Smooth muscle cell (in vitro differentiated cells): ENCODE measurements around the gene RAD51B. TPM values are rescaled to one million over a fixed set of nuclear protein-coding genes. Genes with fewer than 3 reads are reported as not detected.
A peak's percentile ranks its signal among the peaks of the same experiment; 100 is the strongest.

Experiments
- DNase-seq: peaks from one replicate; lab custom pipeline; 2025; ENCODE audit not compliant: unreplicated experiment; lab: John Stamatoyannopoulos, UW
- H2AFZ ChIP-seq: fragments of 200-600 bp; sonication (generic); 2 replicates; pipeline ENCODE4 v1.6.0; 2016; ENCODE audit warnings: antibody characterized with exemption, low read depth, mild to moderate bottlenecking
- H3F3A ChIP-seq: fragments of 200-600 bp; sonication (generic); 2 replicates; pipeline ENCODE4 v1.6.0; 2017; ENCODE audit warnings: antibody characterized with exemption, low read depth
- H3K27ac ChIP-seq: fragments of 200-600 bp; sonication (generic); 2 replicates; pipeline ENCODE4 v1.5.1; 2016; ENCODE audit warnings: low read depth, mild to moderate bottlenecking
- H3K27me3 ChIP-seq: fragments of 200-600 bp; sonication (generic); 2 replicates; pipeline ENCODE4 v1.6.1; 2016; ENCODE audit warnings: low read depth, mild to moderate bottlenecking
- H3K36me3 ChIP-seq: fragments of 200-600 bp; sonication (generic); 2 replicates; pipeline ENCODE4 v1.5.1; 2016; ENCODE audit warnings: low read depth
- H3K4me1 ChIP-seq: fragments of 200-600 bp; sonication (generic); 2 replicates; pipeline ENCODE4 v1.5.1; 2016; ENCODE audit warnings: low read depth
- H3K4me2 ChIP-seq: fragments of 200-600 bp; sonication (generic); 2 replicates; pipeline ENCODE4 v1.6.0; 2016; ENCODE audit warnings: mild to moderate bottlenecking
- H3K4me3 ChIP-seq: fragments of 200-600 bp; sonication (generic); 2 replicates; pipeline ENCODE4 v1.5.1; 2016; ENCODE audit warnings: mild to moderate bottlenecking
- H3K79me2 ChIP-seq: fragments of 200-600 bp; sonication (generic); 2 replicates; pipeline ENCODE4 v1.6.0; 2016; ENCODE audit warnings: low read depth, mild to moderate bottlenecking
- H3K9ac ChIP-seq: fragments of 200-600 bp; sonication (generic); 2 replicates; pipeline ENCODE4 v1.6.0; 2016; ENCODE audit warnings: low read depth
- H3K9me3 ChIP-seq: fragments of 200-600 bp; sonication (generic); replicated peaks from 2 replicates; pipeline ENCODE4 v1.5.1; 2016; ENCODE audit warnings: low read depth
- H4K20me1 ChIP-seq: fragments of 200-600 bp; sonication (generic); 2 replicates; pipeline ENCODE4 v1.6.0; 2016; ENCODE audit warnings: low read depth
- WGBS: methylation state at CpG from one replicate; pipeline ENCODE4 v1.1.7; 2016; ENCODE audit warnings: low lambda C conversion rate; 5-methylcytosine and 5-hydroxymethylcytosine counted together
- polyA plus RNA-seq: library from polyadenylated mRNA; unstranded; fragments of >200 nt; fragmentation: Nextera tagmentation; extraction: Ambion mirVana; gene quantifications from 2 replicates; pipeline ENCODE4 v1.2.1, GENCODE V29; 2016
- total RNA-seq: library from RNA; depleted of rRNA; stranded (reverse); fragments of >200 nt; gene quantifications from 2 replicates; pipeline ENCODE4 v1.2.3, GENCODE V29; 2014
- TF ChIP-seq, protein P1 (sequence below): fragments of 200-600 bp; sonication (generic); IDR thresholded peaks from 2 replicates; pipeline ENCODE4 v1.5.1; 2017; ENCODE audit warnings: borderline replicate concordance, mild to moderate bottlenecking, antibody characterized with exemption; ENCODE audit not compliant: insufficient read depth, poor library complexity, severe bottlenecking

Gene RAD51B
- total and polyA plus RNA-seq, 2 experiments from 2014 or later, result 4.6 to 5.3 TPM

DNA sequence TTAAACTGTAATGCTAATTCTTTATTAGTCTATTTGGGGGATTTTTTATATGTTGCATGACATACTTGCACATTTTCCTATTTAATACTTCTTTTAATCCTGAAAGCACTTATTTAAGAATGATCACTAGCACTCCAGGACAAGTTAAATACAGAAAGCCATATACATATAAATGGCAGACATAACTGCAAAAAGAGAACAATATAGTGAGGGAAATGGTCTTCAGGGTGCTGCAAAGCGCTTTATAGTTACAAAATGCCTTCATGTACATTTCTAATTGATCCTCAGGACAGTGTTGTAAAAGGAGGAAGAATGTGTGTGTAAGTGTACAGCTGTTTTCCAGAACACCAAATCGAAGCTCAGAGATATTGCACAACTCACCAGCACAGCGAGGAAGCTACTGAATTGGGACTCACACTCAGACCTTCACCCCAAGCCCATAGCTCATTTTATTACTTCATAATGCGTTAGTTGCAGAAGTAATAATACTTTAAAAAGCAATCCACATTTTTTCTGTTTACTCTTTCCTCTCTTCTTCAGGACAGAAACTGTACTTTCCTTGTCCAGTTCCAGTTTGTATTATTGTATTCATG, 428.2 kb downstream of the RAD51B start:
- Histone ChIP-seq H3K9ac (peak overlapping the region; percentile 18), H4K20me1 (no peaks in the 10 kb centered on the region), H2AFZ (peak overlapping the region; percentile 33), H3K27me3 (no peaks in the 10 kb centered on the region), H3K27ac (peak overlapping the region; percentile 94), H3K9me3 (no peaks in the 10 kb centered on the region), H3F3A (peaks cover 46% of the 10 kb centered on the region), H3K4me2 (peak overlapping the region; percentile 71), H3K79me2 (peaks cover 4% of the 10 kb centered on the region), H3K4me3 (no peak overlapping the region), H3K4me1 (peaks cover 88% of the 10 kb centered on the region), H3K36me3 (no peaks in the 10 kb centered on the region)
- DNase-seq, result no peak
- 25% methylated on average over 4 of the region's 4 CpGs for WGBS
- TF ChIP-seq, protein P1, sequence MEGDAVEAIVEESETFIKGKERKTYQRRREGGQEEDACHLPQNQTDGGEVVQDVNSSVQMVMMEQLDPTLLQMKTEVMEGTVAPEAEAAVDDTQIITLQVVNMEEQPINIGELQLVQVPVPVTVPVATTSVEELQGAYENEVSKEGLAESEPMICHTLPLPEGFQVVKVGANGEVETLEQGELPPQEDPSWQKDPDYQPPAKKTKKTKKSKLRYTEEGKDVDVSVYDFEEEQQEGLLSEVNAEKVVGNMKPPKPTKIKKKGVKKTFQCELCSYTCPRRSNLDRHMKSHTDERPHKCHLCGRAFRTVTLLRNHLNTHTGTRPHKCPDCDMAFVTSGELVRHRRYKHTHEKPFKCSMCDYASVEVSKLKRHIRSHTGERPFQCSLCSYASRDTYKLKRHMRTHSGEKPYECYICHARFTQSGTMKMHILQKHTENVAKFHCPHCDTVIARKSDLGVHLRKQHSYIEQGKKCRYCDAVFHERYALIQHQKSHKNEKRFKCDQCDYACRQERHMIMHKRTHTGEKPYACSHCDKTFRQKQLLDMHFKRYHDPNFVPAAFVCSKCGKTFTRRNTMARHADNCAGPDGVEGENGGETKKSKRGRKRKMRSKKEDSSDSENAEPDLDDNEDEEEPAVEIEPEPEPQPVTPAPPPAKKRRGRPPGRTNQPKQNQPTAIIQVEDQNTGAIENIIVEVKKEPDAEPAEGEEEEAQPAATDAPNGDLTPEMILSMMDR, result no peak

DNA sequence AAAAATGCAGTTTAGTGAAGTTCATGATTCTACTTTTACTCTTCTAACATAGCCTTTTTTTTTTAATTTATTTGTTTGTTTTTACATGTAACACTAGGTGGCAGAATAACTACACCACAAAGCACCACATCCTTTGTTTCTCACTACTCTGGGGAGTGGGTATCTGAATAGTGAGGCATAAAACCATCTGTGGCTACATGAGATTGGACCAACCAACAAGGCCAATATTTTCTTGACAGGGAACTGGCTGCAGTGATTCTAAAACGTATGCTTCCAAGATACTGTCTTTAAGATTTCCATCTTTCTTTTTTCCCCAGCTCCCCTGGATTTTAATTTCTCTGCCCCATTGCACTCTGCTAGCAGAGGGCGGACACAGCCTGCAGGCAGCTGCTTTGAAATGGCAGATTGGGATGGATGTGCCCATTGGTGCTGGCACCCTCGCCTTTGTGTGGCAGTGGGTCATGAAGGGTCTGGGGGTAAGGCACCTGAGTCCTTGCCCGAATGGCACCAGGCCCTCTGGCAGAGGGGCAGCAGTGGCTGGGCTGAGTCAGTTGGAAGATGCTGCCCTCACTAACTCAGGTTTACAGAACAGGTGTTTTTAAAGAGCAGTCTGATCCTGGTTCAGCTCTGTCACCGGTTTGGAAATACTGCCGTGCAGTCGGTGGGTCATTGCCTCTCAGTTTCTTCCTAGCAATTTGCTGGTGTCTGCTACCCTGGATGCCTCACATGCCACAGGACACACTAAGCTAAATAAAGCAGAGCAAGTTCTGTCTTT, 429.1 kb downstream of the RAD51B start:
- Histone ChIP-seq H3K4me3 (no peak overlapping the region), H3K27ac (peak overlapping the region; percentile 94), H3K27me3 (no peaks in the 10 kb centered on the region), H3K9me3 (no peaks in the 10 kb centered on the region), H3K79me2 (peaks cover 8% of the 10 kb centered on the region), H3K9ac (no peak overlapping the region), H2AFZ (no peak overlapping the region), H3K4me1 (peaks cover 86% of the 10 kb centered on the region), H3F3A (peaks cover 46% of the 10 kb centered on the region), H4K20me1 (no peaks in the 10 kb centered on the region), H3K4me2 (peak overlapping the region; percentile 71), H3K36me3 (no peaks in the 10 kb centered on the region)
- WGBS, result 26% methylated on average over 7 of the region's 7 CpGs
- DNase-seq, result no peak
- TF ChIP-seq, protein P1, result peak; percentile 68

DNA sequence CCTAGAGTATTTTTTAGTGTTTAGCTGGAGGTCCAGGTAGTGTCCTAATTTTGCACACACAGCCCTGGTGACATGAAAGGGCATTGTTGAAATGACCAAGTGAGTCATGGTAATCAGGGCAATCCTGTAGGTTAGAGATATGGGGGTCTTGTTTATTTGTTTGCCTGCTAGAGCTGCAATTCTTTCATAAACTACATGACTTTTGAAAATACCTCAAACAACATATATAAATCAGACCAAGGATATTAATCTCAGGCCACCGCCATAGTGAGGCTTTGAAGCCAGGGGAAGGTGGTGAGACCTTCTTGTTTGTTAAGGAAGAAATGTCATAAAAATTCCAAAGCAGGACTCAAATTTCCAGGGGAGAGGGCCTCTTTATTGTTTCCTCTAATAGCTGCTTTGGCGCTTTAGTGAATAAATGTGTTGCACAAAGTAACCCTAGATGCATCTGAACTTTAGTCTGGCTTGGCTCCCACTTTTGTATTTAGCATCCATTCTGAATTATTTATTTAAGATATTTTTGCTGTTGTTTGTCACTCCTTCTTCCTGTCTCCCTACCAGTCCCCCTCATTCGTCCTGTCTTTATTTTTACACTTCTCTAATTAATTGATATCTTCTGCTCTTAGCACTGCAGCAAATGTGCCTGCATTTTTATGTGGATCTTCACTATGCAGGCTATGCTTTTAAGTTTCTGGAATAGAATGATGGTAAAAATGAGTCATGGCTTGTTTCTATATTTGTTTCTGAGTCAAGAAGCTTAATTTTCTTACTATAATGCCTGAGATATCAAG, 430.3 kb downstream of the RAD51B start:
- Histone ChIP-seq H3K27ac (peak overlapping the region; percentile 94), H3K4me2 (peak overlapping the region; percentile 71), H3K4me3 (no peak overlapping the region), H3K4me1 (peaks cover 88% of the 10 kb centered on the region), H3K36me3 (no peaks in the 10 kb centered on the region), H2AFZ (no peak overlapping the region), H3F3A (peaks cover 46% of the 10 kb centered on the region), H4K20me1 (no peaks in the 10 kb centered on the region), H3K27me3 (no peaks in the 10 kb centered on the region), H3K79me2 (peaks cover 11% of the 10 kb centered on the region), H3K9ac (no peak overlapping the region), H3K9me3 (no peaks in the 10 kb centered on the region)
- TF ChIP-seq, protein P1, result no peak
- DNase-seq, result no peak
- WGBS, result 18% methylated on average over 3 of the region's 3 CpGs
